MM.1S (cell line): Measurements from ENCODE around the gene SCMH1.

Experiments
- DNase-seq: peaks from one replicate; pipeline ENCODE4 v3.0.0-alpha.2; 2015
- H2AFZ ChIP-seq: fragments of 300-600 bp; sonication (generic); 2 replicates; pipeline ENCODE4 v1.6.0; 2016; ENCODE audit warnings: antibody characterized with exemption, low read length
- H3F3A ChIP-seq: fragments of 300-600 bp; sonication (generic); 2 replicates; pipeline ENCODE4 v1.6.1; 2016; ENCODE audit warnings: mild to moderate bottlenecking, antibody characterized with exemption, low read length, moderate library complexity, mixed read lengths; ENCODE audit not compliant: insufficient read depth
- H3K27ac ChIP-seq: fragments of 300-600 bp; sonication (generic); 2 replicates; pipeline ENCODE4 v1.5.1; 2016; ENCODE audit warnings: mild to moderate bottlenecking, low read length
- H3K27me3 ChIP-seq: fragments of 300-600 bp; sonication (generic); replicated peaks from 2 replicates; pipeline ENCODE4 v1.6.0; 2016; ENCODE audit warnings: low read length; ENCODE audit not compliant: insufficient read depth
- H3K36me3 ChIP-seq: fragments of 300-600 bp; sonication (generic); replicated peaks from 2 replicates; pipeline ENCODE4 v1.6.1; 2016; ENCODE audit warnings: mild to moderate bottlenecking, low read length, mixed read lengths; ENCODE audit not compliant: insufficient read depth
- H3K4me1 ChIP-seq: fragments of 300-600 bp; sonication (generic); 2 replicates; pipeline ENCODE4 v1.6.1; 2016; ENCODE audit warnings: low read length, mixed read lengths
- H3K4me2 ChIP-seq: fragments of 300-600 bp; sonication (generic); 2 replicates; pipeline ENCODE4 v1.6.0; 2016; ENCODE audit warnings: low read depth, low read length
- H3K4me3 ChIP-seq: fragments of 300-600 bp; sonication (generic); 2 replicates; pipeline ENCODE4 v1.5.1; 2016; ENCODE audit warnings: low read length, mixed read lengths
- H3K79me2 ChIP-seq: fragments of 300-600 bp; sonication (generic); 2 replicates; pipeline ENCODE4 v1.6.1; 2016; ENCODE audit warnings: mixed run types, low read length, mixed read lengths
- H3K9ac ChIP-seq: fragments of 300-600 bp; sonication (generic); 2 replicates; pipeline ENCODE4 v1.6.1; 2016; ENCODE audit warnings: low read length, mixed read lengths
- H3K9me2 ChIP-seq: fragments of 300-600 bp; sonication (generic); replicated peaks from 2 replicates; pipeline ENCODE4 v1.6.1; 2016; ENCODE audit warnings: mild to moderate bottlenecking, low read length, mixed read lengths; ENCODE audit not compliant: insufficient read depth
- H3K9me3 ChIP-seq: fragments of 300-600 bp; sonication (generic); replicated peaks from 2 replicates; pipeline ENCODE4 v1.6.1; 2016; ENCODE audit warnings: mild to moderate bottlenecking, low read length, mixed read lengths; ENCODE audit not compliant: insufficient read depth
- H4K20me1 ChIP-seq: fragments of 300-600 bp; sonication (generic); 2 replicates; pipeline ENCODE4 v1.6.1; 2016; ENCODE audit warnings: mild to moderate bottlenecking, low read length, moderate library complexity, mixed read lengths; ENCODE audit not compliant: insufficient read depth
- EZH2 ChIP-seq: fragments of 300-600 bp; sonication (generic); optimal IDR thresholded peaks from 2 replicates; pipeline ENCODE3; 2017; ENCODE audit warnings: low read depth, mild to moderate bottlenecking, antibody characterized with exemption, low read length, mixed read lengths
- EZH2phosphoT487 ChIP-seq: fragments of 300-600 bp; sonication (generic); IDR thresholded peaks from 2 replicates; pipeline ENCODE4 v1.6.1; 2018; ENCODE audit warnings: antibody characterized with exemption, low read length
- TF ChIP-seq, protein P1 (sequence below): fragments of 300-600 bp; sonication (generic); IDR thresholded peaks from 2 replicates; pipeline ENCODE4 v1.5.1; 2016; ENCODE audit warnings: antibody characterized with exemption, low read length, mixed read lengths

Gene SCMH1

DNA sequence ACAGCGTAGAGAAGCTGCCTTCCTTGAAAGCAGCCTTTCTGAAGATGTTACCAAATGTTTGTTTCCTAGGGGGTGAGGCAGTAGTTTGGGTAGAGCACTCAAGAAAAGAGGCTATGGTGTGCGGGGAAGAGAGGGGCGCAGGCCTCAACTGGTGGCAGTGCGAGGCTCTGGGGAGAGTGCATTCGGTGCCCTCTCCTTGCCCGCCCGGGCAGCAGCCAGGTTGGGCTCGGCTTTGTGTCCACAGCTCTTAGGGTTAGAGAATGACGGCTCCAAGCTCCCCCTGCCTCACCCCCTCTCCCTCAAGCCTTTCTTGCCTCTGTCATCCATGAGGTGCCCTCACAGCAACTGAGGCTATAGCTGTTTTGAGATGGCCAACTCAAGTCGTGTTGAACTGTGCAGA, 219.7 kb downstream of the SCMH1 start:
- Histone ChIP-seq H2AFZ (no peak overlapping the region), H3K4me3 (no peak overlapping the region), H3K27ac (no peak overlapping the region), H3K9me3 (no peaks in the 10 kb centered on the region), H4K20me1 (no peaks in the 10 kb centered on the region), H3K9ac (no peak overlapping the region), H3K9me2 (no peaks in the 10 kb centered on the region), H3K79me2 (no peaks in the 10 kb centered on the region; the same call in 1 of the 2 replicates), H3K36me3 (no peaks in the 10 kb centered on the region), H3K27me3 (no peaks in the 10 kb centered on the region), H3F3A (no peaks in the 10 kb centered on the region; the same call in 1 of the 2 replicates), H3K4me2 (no peak overlapping the region), H3K4me1 (no peaks in the 10 kb centered on the region)
- DNase-seq: no peak
- TF ChIP-seq EZH2phosphoT487: no peak
- TF ChIP-seq EZH2: no peak
- TF ChIP-seq, protein P1, sequence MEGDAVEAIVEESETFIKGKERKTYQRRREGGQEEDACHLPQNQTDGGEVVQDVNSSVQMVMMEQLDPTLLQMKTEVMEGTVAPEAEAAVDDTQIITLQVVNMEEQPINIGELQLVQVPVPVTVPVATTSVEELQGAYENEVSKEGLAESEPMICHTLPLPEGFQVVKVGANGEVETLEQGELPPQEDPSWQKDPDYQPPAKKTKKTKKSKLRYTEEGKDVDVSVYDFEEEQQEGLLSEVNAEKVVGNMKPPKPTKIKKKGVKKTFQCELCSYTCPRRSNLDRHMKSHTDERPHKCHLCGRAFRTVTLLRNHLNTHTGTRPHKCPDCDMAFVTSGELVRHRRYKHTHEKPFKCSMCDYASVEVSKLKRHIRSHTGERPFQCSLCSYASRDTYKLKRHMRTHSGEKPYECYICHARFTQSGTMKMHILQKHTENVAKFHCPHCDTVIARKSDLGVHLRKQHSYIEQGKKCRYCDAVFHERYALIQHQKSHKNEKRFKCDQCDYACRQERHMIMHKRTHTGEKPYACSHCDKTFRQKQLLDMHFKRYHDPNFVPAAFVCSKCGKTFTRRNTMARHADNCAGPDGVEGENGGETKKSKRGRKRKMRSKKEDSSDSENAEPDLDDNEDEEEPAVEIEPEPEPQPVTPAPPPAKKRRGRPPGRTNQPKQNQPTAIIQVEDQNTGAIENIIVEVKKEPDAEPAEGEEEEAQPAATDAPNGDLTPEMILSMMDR: no peak

- DNase-seq: no peak
- H3K9ac ChIP-seq: no peak within 1 kb of the TSS
Observed at GRCh38 chr1:41021526-41022308, 220.4 kb downstream of the SCMH1 start, which contains the start of gene SLFNL1. SLFNL1 (minus strand) TSS chr1:41021725; CDS start chr1:41020660, 1,065 bp downstream.

GRCh38 chr1:41020654-41021053, 221.5 kb downstream of the SCMH1 start:
- Histone ChIP-seq H3K27me3 (no peaks in the 10 kb centered on the region), H4K20me1 (no peaks in the 10 kb centered on the region), H3K9me2 (no peaks in the 10 kb centered on the region), H3K36me3 (no peaks in the 10 kb centered on the region), H3K4me3 (no peak overlapping the region), H3K9me3 (no peaks in the 10 kb centered on the region), H2AFZ (no peak overlapping the region), H3K9ac (no peak overlapping the region), H3K4me1 (no peaks in the 10 kb centered on the region), H3K4me2 (no peak overlapping the region), H3F3A (no peaks in the 10 kb centered on the region; the same call in 1 of the 2 replicates), H3K79me2 (no peaks in the 10 kb centered on the region; the same call in 1 of the 2 replicates), H3K27ac (no peak overlapping the region)
- no peak for DNase-seq
- TF ChIP-seq EZH2phosphoT487: no peak
- TF ChIP-seq EZH2: no peak
- TF ChIP-seq, protein P1: no peak

More at GRCh38 chr1:41021526-41022308, 220.4 kb downstream of the SCMH1 start, which contains the start of gene SLFNL1:
- Histone ChIP-seq H3F3A (no peaks in the 10 kb centered on the region; the same call in 1 of the 2 replicates), H3K4me3 (no peak within 1 kb of the TSS), H3K79me2 (no peaks in the 10 kb centered on the region; the same call in 1 of the 2 replicates), H4K20me1 (no peaks in the 10 kb centered on the region), H3K9me3 (no peaks in the 10 kb centered on the region), H3K27ac (no peak within 1 kb of the TSS), H3K4me1 (no peaks in the 10 kb centered on the region), H3K4me2 (no peak within 1 kb of the TSS), H3K9me2 (no peaks in the 10 kb centered on the region), H3K36me3 (no peaks in the 10 kb centered on the region), H3K27me3 (no peaks in the 10 kb centered on the region), H2AFZ (no peak within 1 kb of the TSS)
- TF ChIP-seq, protein P1: no peak
- TF ChIP-seq EZH2 (no peak), EZH2phosphoT487 (no peak)
